NCI-H1105 (cell line): ENCODE results near the gene CRYGD.

Source experiments
- DNase-seq: peaks from one replicate; lab custom pipeline; 2025; lab: John Stamatoyannopoulos, UW

The CRYGD gene

DNA sequence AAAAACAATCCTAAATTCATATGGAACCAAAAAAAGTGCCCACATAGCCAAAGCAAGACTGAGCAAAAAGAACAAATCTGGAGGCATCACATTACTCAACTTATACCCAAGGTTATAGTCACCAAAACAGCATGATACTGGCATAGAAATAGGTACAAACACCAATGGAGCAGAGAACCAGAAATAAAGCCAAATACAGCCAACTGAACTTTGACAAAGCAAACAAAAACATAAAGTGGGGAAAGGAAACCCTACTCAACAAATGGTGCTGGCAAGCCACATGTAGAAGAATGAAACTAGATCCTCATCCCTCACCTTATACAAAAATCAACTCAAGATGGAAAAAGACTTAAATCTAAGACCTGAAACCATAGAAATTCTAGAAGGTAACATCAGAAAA, 40.5 kb downstream of the CRYGD start:
- DNase-seq: no peak

DNA sequence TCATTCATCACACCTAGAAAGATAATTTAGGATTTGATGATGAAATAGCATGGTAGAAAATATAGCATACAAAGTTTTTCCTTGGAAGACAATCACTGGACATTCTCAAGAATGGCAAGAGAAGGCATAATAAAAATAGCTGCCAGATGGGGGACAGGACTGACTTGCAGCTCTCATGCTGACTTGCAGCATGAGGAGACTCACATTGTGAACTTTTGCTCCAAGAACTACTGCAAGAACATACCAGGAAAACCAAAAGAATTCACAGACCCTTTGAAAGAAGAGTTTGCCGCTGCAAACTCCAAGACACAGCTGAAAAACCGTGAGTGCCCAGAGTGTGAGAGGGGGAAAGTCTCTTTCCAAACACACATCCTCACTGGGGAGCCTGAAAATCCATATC, 47.0 kb downstream of the CRYGD start:
- DNase-seq: no peak

DNA sequence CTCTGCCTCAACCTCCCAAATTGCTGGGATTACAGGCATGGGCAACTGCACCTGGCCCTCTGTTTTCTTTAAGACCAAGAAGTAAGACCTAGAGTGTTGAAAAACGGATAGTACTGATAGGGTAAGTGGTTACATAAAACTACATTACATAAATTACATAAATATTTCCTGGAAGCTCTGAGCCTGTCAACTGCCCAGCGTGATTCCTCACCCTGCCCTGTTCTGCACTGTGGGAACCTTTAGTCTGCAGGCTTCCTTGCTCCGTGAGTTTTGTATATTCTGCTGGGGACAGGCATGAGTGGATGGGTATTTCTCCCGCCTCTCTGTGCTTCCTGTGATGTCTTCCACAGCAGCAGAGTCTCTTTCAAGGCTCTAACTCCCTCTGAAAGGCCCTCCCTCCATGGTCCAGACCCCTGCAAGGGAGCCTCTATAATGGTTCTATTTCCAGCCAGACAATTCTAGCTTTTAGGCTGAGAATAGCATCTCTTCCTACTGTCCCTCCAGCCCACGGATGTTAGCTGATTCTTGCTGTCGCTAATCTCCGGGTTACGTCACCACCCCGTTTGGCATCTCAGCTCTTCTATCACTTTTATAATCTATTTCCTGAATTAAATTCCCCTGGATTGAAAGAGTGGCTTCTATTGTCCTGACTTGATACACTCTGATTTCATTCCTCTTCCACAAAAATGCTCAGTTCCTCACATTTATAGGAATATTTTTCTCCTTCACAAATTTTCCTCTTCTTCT, 49.5 kb downstream of the CRYGD start:
- DNase-seq: no peak

DNA sequence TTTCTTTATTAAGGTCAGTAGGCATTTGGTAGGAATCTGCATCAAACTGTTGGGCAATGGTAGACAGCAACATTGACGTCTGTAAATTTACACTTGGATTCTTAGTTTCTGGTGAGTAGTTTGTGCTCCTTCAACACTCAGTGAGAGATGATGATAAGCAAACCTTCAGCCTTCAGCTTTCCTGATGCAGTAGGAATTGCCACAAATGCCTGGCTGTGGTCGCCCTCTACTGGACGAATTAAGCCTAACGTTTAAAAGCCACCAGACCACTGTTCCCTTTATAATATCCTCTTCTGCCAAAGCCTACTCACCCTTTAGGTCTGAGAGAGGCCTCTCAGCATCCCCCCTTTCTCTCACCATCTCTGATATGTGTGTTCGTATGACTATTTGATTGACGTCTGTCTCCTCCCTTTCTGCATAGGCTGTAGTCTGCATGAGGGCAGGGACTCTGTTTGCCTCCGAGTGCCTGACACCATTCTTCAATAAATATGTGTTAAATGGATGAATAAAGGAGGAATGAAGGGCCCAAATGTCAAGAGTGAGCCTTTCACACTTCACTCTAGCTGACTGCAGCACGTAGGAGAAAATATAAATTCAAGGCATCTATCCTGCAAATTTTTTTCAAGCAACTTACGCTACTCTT, 52.0 kb downstream of the CRYGD start:
- DNase-seq: peak; percentile 17
